ENCODE measurements around the gene ZCCHC10.
"Not testable (repeated sequence)": the region's sequence is repeated elsewhere in the genome, so short reads cannot be mapped to it uniquely, and the experiment has no call there.

Gene ZCCHC10

GRCh38 chr5:133051542-133052316 lies 25.4 kb upstream of the ZCCHC10 start, which contains the start of gene HSPA4:
TSS of gene HSPA4 (plus strand) at chr5:133052013. CDS start at chr5:133052251, 238 bp downstream.
- peak; percentile 64; the same call in 1 of the 2 replicates for TF ChIP-seq POLR2A (IDR thresholded peaks at IDR 0.05; ENCODE audit: low read depth, low read length)
- FAIRE-seq (peak; percentile 72), DNase-seq (ENCODE audit: insufficient read length, low spot score) (peak; percentile 89)

GRCh38 chr5:133051061-133051541 lies 24.8 kb upstream of the ZCCHC10 start:
- DNase-seq (ENCODE audit: insufficient read length, low spot score): no peak
- TF ChIP-seq POLR2A (IDR thresholded peaks at IDR 0.05; ENCODE audit: low read depth, low read length): no peak
- no peak for FAIRE-seq

DNA sequence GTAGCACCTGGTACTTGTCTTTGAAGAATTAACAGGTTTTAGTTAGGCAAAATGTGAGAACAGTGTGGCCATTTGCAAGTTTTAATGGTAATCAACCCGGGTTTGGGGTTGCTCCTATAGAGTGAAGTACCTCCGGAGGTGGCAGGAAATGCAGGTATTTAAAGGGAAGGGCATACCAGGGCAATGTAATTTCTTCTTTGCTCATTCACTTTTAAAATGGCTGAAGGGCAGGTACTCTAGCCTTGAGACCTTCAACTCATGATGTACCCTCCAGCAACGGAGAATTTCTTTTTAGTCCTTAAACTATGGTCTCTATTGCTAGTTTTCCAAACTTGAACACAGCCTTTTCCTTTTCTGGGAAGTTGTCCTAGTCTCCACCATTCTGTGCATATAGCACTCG lies 24.2 kb upstream of the ZCCHC10 start:
- FAIRE-seq (no peak), DNase-seq (ENCODE audit: insufficient read length, low spot score) (no peak)
- no peak for TF ChIP-seq POLR2A (IDR thresholded peaks at IDR 0.05; ENCODE audit: low read depth, low read length)

DNA sequence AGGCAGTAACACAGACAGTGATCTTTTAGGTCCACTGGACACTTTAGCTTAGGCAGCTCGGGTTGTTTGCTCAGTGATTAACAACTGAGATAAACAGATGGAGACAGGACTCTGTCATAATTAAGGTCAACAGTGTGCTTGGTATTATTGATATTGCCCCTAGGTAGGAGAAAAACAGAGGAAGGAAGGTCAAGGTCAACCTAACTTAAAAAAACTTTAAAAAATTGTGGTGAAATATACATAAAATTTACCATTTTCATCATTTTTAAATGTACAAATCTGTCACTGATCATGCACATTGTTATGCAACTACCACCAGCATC lies 23.3 kb upstream of the ZCCHC10 start:
- DNase-seq (ENCODE audit: insufficient read length, low spot score): no peak
- FAIRE-seq: no peak
- no peak for TF ChIP-seq POLR2A (IDR thresholded peaks at IDR 0.05; ENCODE audit: low read depth, low read length)

DNA sequence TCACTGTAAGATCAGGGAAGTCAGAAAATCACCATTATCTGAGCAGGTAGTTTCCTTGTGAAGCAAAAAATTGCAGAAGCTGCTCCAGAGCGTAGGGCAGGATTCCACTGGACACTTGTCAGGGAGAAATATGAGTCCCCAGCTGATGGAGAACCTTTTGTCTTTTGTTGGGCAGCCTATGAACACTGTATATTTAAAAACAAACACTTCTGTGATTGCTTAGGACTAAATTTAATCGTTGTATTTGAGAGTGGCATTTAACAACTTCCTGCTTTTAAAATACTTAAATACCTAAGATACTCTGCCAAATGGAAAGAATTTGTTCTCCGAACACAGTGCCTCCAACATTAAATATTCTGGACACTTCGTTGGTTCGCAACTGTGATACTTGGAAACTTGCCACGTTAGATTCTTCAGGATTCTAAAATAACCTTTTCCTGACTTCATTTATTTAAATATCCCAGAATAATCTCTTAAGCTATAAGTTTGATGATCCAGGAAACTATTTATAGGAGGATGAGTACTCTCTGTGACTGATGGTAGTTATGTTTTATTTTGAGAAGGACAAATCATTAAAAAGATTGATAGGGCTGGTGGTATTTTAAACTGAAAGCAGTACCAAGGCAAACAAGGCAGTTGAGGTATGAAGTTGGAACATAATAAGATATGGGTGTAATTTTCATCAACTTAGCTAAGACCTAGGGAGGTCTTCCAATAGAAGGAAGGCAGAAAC lies 22.8 kb upstream of the ZCCHC10 start:
- no peak for TF ChIP-seq POLR2A (IDR thresholded peaks at IDR 0.05; ENCODE audit: low read depth, low read length)
- DNase-seq (ENCODE audit: insufficient read length, low spot score) (no peak), FAIRE-seq (no peak)

DNA sequence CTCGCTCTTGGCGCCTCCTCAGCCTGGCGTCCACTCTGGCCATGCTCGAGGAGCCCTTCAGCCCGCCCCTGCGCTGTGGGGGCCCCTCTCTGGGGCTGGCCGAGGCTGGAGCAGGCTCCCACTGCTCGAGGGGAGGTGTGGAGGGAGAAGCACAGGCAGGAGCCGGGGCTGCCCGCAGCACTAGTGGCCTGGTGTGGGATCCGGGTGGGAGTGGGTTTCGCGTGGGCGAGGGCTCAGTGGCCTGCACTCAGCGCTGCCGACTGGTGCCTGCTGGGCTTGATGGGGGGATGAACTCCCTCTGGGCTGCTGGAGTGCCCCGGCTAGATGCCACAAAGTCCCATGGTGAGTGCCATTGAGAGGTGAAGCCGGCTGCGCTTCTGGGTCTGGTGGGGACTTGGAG lies 21.1 kb upstream of the ZCCHC10 start:
- DNase-seq (ENCODE audit: insufficient read length, low spot score) (no peak), FAIRE-seq (no peak)
- TF ChIP-seq POLR2A (IDR thresholded peaks at IDR 0.05; ENCODE audit: low read depth, low read length): no peak

DNA sequence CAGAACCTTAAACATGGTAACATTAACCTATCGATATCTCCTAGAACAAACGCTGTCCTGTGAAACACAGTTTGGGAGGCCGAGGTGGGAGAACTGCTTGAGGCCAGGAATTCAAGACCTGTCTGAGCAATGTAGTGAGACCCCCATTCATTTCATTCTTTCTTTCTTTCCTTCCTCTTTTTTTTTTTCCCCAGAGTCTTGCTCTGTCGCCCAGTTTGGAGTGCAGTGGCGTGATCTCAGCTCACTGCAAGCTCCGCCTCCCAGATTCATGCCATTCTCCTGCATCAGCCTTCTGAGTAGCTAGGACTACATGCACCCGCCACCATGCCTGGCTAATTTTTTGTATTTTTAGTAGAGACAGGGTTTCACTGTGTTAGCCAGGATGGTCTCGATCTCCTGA lies 20.2 kb upstream of the ZCCHC10 start:
- not testable (repeated sequence) for DNase-seq (ENCODE audit: insufficient read length, low spot score); FAIRE-seq

- no peak for DNase-seq (ENCODE audit: insufficient read length, low spot score)
- no peak for FAIRE-seq
- TF ChIP-seq POLR2A (IDR thresholded peaks at IDR 0.05; ENCODE audit: low read depth, low read length): no peak
Observed at GRCh38 chr5:133041910-133042309, 15.6 kb upstream of the ZCCHC10 start.

DNA sequence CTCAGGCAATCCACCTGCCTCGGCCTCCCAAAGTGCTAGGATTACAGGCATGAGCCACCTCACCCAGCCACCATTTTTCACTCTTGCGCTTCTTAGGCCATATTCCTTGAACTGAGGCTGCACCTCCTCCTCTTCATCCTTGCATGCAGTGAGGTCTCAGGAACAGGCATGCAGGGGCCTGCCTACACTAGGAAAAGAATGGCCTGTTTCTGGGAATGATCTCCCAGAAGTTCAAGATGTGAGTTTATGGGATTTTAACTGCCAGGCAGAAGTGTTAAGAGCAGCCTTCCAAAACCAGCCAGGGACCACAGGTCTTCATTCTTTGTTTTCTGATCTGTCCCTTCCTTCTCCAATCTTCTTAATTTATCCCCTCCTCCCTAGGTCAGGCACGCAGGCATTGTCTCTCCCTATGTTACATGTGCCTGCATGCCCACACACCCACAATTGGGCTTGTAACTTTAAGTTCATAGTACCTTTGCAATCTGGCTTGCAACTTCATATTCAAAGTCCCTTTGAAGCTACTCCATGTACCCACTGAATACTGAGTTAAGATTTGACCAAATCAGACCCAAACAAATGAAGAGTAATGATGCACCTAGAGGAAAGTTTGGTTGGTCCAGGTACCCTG lies 14.9 kb upstream of the ZCCHC10 start:
- FAIRE-seq (no peak), DNase-seq (ENCODE audit: insufficient read length, low spot score) (no peak)
- TF ChIP-seq POLR2A (IDR thresholded peaks at IDR 0.05; ENCODE audit: low read depth, low read length): no peak

DNA sequence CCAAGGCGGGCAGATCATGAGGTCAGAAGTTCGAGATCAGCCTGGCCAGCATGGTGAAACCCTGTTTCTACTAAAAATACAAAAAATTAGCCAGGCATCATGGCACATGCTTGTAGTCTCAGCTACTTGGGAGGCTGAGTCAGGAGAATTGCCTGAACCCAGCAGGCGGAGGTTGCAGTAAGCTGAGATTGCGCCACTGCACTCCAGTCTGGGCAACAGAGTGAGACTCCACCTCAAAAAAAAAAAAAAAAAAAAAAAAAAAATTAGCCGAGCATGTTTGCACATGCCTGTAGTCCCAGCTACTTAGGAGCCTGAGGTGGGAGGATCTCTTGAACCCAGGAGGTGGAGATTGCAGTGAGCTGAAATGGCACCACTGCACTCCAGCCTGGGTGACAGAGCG lies 10.3 kb upstream of the ZCCHC10 start:
- DNase-seq (ENCODE audit: insufficient read length, low spot score); FAIRE-seq: not testable (repeated sequence)

GRCh38 chr5:133035224-133035623 lies 8.9 kb upstream of the ZCCHC10 start:
- DNase-seq (ENCODE audit: insufficient read length, low spot score) (no peak), FAIRE-seq (no peak)
- TF ChIP-seq POLR2A (IDR thresholded peaks at IDR 0.05; ENCODE audit: low read depth, low read length): no peak

- TF ChIP-seq POLR2A (IDR thresholded peaks at IDR 0.05; ENCODE audit: low read depth, low read length): no peak
- no peak for FAIRE-seq
- DNase-seq (ENCODE audit: insufficient read length, low spot score): no peak
Observed at GRCh38 chr5:133034064-133034463, 7.7 kb upstream of the ZCCHC10 start.

DNA sequence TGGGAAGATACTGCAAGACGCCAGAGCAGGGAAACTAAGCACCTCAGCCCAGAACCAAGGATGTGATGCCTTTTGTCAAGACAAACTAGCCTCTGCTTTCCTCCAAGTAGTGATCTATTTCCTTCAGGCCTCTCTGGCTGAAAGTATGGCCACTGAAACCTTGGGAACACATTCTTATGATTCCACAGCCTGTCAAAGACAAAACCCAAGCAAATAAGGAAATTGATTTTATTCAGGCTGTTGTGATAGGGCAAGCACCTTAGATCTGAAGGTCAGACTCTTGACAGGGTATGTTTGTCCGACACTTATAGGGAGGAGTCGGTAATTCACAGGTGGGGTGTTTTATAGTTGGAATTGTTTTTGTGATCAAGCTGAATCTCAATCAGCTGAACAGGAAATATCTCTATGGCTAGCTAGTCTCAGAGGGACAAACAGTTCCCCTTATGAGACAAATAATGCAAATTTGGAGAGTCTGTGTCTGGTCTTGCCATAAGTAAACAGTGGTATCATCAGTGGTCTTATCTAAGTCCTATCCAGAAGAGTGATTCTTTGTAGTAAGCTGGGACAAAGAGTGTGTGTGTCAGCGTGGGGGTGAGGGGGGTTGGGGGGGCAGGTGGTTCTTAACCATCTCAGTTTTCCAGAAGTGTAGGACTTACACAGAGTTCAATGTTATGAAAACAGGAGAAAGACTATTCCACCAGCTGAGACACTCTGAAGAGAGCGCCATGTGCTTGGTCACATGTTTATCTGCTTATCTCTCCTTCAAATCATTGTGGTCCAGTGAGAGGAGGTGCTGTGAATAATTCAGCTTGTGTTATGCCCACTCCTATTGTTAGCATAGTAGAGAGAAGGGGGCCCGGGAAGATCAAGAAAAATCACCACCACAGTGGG lies 6.7 kb upstream of the ZCCHC10 start:
- no peak for TF ChIP-seq POLR2A (IDR thresholded peaks at IDR 0.05; ENCODE audit: low read depth, low read length)
- DNase-seq (ENCODE audit: insufficient read length, low spot score): no peak
- no peak for FAIRE-seq
